Right cardiac atrium (tissue), 5 donors: ENCODE measurements around the gene NIPSNAP3A. TPM values are rescaled to one million over a fixed set of nuclear protein-coding genes. Genes with fewer than 3 reads are reported as not detected.

Experiments used
- ATAC-seq, 2 donors: fragments of 200-7000 bp; cut with Tn5 transposase; one replicate each; pipeline versions ENCODE4 v1.8.0 to v1.9.1; 2020; ENCODE audit warnings: moderate library complexity in 2 of 2, mild to moderate bottlenecking in 1 of 2
- DNase-seq, 3 donors: peaks; one replicate each; pipeline ENCODE4 v3.0.0-alpha.2; 2020
- H3K27ac ChIP-seq: one replicate; pipeline ENCODE4 v1.5.1; 2013; ENCODE audit warnings: mild to moderate bottlenecking, low read length, control low read depth, moderate library complexity
- H3K27me3 ChIP-seq: one replicate; pipeline ENCODE4 v1.6.1; 2013; ENCODE audit not compliant: control insufficient read depth, insufficient read depth
- H3K4me1 ChIP-seq: one replicate; pipeline ENCODE4 v1.6.1; 2013; ENCODE audit warnings: low read length; ENCODE audit not compliant: control insufficient read depth, insufficient read depth
- H3K4me3 ChIP-seq: one replicate; pipeline ENCODE4 v1.5.1; 2013; ENCODE audit warnings: low read length, control low read depth
- H3K9me3 ChIP-seq: one replicate; pipeline ENCODE4 v1.6.1; 2013; ENCODE audit warnings: low read length; ENCODE audit not compliant: control insufficient read depth
- WGBS: extraction: QIAGEN DNeasy Blood & Tissue Kit; methylation state at CpG from one replicate; pipeline ENCODE4 v1.1.7; 2013; 5-methylcytosine and 5-hydroxymethylcytosine counted together
- intact Hi-C, 4 donors: fragments of 100-400 bp; cut with DNase I; formaldehyde crosslinking; loops; one replicate each; pipeline versions ENCODE4 v1.11.0 to v1.14.0; 2022 to 2023
- polyA plus RNA-seq: library from polyadenylated mRNA; stranded (reverse); fragments of 200-250 nt; gene quantifications from one replicate; pipeline ENCODE4 v1.2.3, GENCODE V29; 2013
- total RNA-seq, 4 donors: library from RNA; stranded (reverse); fragmentation: NEBNext Ultra II Directional; extraction: Animal tissue kit (Norgen Biotek cat#: 25700); gene quantifications; one replicate each; pipeline ENCODE4 v1.2.1, GENCODE V29; 2021
- donor health status: healthy with polysubstance abuse.
- donor health status: DM: no; HTN: yes; CAD: no.
- donor health status: DM: no; HTN: no; CAD: no.
- donor health status: DM: no; HTN: yes; CAD: no; lungs with severe emphysema.
- donor health status: DM: yes; HTN: yes; CAD: no.

The NIPSNAP3A gene
- total and polyA plus RNA-seq, 5 donors = 14.3 to 25.5 (median 20.2) TPM

DNA sequence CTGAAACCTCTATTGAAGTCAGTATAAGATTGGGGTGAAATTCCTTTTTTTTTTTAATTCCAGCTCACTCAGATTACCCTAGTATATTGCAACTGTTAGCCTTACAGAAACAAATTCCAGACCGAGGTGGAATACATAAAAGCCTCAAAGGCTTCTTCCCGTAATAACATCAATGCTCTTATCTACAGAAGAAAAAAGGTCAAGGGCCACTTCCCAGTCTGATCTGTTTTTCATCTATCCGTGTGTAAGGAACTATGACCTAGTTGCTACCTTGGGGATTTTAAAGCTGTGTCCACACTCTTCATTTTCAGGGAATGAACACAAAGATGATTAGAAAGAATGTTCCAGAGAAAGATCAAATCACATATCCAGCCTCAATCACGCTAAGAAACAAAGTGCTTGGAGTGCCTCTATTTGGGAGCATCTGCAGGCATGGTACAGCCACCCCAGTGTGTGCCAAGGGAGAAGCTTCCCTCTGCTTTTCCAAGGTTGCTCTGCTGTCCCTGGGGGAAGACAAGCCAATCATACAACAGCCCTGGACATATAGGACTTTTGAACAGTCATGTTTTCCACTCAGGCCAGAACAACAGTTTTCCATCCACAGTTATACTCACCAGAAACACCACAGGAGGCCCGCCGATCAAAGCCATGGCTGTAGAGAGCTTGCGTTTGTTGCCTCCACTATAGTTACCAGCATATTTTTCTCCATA is 40.0 kb downstream of the NIPSNAP3A start:
- Histone ChIP-seq H3K27me3 (no peaks in the 10 kb centered on the region), H3K4me3 (no peak overlapping the region), H3K9me3 (no peaks in the 10 kb centered on the region), H3K4me1 (no peaks in the 10 kb centered on the region), H3K27ac (no peak overlapping the region)
- WGBS = 66% methylated on average over 7 of the region's 7 CpGs
- intact Hi-C loops = no loop called here
- ATAC-seq = no peak
- DNase-seq = no peak

DNA sequence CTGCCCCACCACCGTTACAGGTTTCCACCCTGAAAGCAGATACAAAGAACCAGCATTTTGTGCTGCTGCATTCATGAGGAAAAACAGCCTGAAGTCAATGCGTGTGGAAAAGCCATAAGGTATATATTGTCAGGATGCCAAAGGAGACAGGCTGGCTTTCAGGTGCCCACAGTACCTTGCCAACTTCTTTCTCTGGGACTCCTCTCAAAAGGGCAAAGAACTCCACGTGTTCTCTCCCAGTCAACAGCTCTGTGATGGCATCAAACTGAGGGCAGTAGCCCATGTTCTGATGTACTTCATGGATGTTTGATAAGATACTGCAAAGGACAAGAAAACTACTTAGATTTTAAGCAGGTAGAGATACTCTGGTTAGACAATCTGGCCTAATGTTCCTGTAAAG is 40.8 kb downstream of the NIPSNAP3A start:
- intact Hi-C loops = no loop called here
- no peak for DNase-seq
- H3K4me3 ChIP-seq = no peak overlapping the region
- H3K4me1 ChIP-seq = no peaks in the 10 kb centered on the region
- no peak overlapping the region for H3K27ac ChIP-seq
- no peaks in the 10 kb centered on the region for H3K9me3 ChIP-seq
- 87% methylated on average over 3 of the region's 3 CpGs for WGBS
- ATAC-seq = no peak
- no peaks in the 10 kb centered on the region for H3K27me3 ChIP-seq

DNA sequence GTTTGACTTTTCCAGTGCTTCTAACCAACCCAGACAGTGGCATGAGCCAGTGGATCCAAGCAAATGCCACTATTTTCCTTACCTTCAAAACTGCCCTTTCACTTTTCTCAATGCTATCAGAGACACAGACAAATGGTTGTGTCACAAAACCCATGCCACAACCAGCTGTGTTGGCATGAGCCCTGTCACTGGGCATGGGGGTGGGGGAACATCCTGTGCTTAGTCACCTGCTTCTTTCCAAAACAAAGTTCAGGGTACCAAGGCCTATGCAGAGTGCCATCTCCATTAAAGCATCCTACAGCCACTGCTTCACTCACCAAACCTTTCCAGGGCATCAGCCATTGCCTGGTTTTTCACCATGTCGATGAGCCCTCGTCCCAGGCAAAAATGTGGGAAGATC is 46.6 kb downstream of the NIPSNAP3A start:
- Histone ChIP-seq H3K27ac (no peak overlapping the region), H3K9me3 (no peaks in the 10 kb centered on the region), H3K4me1 (peaks cover 7% of the 10 kb centered on the region), H3K4me3 (no peak overlapping the region), H3K27me3 (no peaks in the 10 kb centered on the region)
- over 99% methylated on average over 2 of the region's 2 CpGs for WGBS
- ATAC-seq (no peak), DNase-seq (no peak)
- intact Hi-C loops = no loop called here

DNA sequence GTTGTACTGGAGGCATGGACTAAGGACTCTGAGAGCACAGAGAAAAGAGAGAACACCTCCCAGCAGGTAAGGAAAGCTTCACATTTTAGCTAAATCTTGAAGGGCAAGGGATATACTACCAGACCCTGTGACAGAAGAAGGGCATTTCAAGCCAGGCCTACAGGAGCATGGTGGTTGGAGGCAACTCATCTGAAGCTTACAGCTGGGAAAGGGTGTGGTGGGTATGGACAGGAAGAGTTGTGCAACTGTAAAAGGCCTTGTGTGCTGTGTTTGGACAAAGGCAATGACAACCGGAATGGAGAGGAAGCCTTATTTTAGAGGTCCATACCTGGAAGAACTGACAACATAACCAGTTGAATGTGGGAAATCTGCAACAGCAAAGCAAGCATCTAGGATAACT is 47.6 kb downstream of the NIPSNAP3A start:
- intact Hi-C loops = no loop called here
- no peak for DNase-seq
- peaks cover 7% of the 10 kb centered on the region for H3K4me1 ChIP-seq
- no peaks in the 10 kb centered on the region for H3K9me3 ChIP-seq
- ATAC-seq = peak in 1 of 2 donors; percentile 54
- H3K27me3 ChIP-seq = no peaks in the 10 kb centered on the region
- H3K4me3 ChIP-seq = no peak overlapping the region
- H3K27ac ChIP-seq = no peak overlapping the region
- WGBS = 60% methylated on average over 1 of the region's 1 CpG

DNA sequence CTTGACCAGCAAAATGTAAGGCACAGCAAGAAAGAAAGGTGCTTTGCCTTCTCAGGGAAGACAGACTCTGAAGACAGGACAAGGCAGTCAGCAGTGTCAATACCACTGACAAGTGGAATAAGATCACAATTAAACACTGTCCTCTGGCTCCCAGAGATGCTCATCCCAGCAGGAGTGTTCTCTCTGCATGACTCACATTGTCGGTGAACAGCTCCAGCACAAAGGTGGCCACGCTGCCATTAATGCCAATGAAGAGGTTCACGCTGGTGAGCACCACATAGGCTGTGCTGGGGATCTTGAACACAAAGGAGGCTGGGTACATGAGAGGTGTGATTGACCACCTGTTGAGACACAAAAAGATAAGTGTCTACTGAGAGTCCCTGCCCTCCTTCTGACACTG is 48.4 kb downstream of the NIPSNAP3A start:
- WGBS = 96% methylated on average over 3 of the region's 3 CpGs
- Histone ChIP-seq H3K4me1 (peaks cover 7% of the 10 kb centered on the region), H3K9me3 (no peaks in the 10 kb centered on the region), H3K27ac (no peak overlapping the region), H3K27me3 (no peaks in the 10 kb centered on the region), H3K4me3 (no peak overlapping the region)
- DNase-seq = no peak
- intact Hi-C loops = no loop called here
- ATAC-seq = no peak

DNA sequence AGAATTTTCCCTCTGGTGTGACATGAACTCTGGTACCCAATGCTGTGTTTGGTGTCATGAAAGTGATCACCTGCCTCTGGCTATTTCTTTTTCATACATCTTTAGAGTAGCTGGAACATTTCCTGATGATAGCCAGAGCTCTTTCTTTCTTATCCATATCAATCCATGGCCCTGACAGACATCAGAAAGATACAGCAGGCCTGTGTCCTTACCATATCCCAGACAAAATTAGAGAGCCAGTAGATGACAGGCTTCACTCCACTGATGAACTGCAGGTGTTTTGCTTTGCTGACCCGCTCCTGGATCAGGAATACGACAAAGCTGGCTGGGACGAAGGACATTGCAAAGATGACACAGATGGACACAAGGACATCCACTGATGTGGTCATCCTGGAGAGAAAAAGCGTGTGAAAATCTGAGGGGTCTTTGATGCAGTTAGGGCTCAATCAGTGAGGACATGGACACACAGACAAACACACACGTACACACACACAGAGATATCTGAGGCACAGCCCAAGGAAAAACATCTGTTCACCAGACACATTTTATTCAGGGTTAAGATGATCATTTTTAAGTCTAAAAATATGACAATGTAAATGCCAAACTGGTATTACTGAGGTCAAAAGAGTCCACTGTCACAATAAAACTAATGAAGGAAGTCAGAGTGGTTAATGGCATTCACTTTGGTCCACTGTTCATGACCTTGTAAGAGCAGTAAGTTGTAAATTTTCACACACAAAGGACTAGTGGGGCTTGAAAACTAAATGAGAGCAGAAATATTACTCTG is 50.9 kb downstream of the NIPSNAP3A start:
- H3K4me1 ChIP-seq = peaks cover 7% of the 10 kb centered on the region
- H3K4me3 ChIP-seq = no peak overlapping the region
- intact Hi-C loops = no loop called here
- DNase-seq = no peak
- ATAC-seq = no peak
- no peak overlapping the region for H3K27ac ChIP-seq
- no peaks in the 10 kb centered on the region for H3K27me3 ChIP-seq
- 76% methylated on average over 5 of the region's 5 CpGs for WGBS
- no peaks in the 10 kb centered on the region for H3K9me3 ChIP-seq

DNA sequence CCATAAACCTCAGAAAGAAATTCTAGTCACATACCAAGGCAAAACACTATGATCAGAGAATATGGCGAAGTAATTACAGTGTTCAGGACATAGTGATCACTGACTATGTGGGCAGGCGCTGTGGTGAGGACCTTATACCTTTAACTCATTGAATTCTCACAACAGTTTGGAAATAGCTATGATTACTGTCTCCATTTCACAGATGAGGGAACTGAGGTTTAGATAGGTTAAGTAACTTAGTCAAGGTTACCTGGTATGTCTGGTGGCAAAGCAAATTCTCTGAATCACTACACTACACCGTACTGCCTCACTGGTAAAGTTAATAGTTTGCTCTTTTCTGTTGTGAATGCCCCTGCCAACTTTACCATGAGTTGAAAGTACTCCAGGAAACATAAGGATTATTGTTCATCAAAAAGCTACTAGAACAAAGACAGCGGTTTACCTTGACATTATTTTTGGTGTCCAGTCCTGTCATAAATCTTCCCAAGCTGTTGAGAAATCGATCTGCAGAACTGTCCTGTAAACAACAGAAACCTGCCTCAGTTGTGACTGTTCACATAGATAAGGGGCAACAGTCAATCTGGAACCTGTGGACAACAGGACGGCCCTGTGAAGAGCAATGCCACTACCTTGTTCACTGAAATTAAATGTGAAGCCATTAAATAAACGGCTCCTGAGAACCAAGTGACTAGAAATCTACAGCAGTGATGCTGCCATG is 52.7 kb downstream of the NIPSNAP3A start:
- H3K27me3 ChIP-seq = no peaks in the 10 kb centered on the region
- DNase-seq (no peak), ATAC-seq (no peak)
- no peak overlapping the region for H3K27ac ChIP-seq
- 92% methylated on average over 7 of the region's 7 CpGs for WGBS
- no peak overlapping the region for H3K4me3 ChIP-seq
- intact Hi-C loops = no loop called here
- peaks cover 1% of the 10 kb centered on the region for H3K4me1 ChIP-seq
- no peaks in the 10 kb centered on the region for H3K9me3 ChIP-seq

DNA sequence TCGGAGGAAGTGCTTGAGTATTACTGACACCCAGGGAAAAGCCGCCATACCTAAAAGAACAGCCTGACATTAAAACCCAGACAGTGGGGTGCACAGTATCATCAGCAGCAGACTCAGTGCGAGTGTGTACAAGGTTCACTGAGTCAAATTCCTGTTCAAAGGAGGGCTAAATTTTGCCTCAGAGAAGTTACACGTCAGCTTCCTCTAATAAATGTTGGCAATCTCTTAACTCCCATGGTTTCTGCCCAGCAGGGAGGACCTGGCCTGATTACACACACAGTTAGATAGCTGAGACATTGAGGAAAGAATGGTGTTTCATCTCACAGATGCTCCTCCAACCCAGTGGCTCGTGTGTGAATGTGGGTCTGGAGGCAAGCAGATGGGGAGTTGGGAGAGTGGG is 54.6 kb downstream of the NIPSNAP3A start:
- intact Hi-C loops = no loop called here
- no peak for ATAC-seq
- WGBS = 89% methylated on average over 5 of the region's 5 CpGs

DNA sequence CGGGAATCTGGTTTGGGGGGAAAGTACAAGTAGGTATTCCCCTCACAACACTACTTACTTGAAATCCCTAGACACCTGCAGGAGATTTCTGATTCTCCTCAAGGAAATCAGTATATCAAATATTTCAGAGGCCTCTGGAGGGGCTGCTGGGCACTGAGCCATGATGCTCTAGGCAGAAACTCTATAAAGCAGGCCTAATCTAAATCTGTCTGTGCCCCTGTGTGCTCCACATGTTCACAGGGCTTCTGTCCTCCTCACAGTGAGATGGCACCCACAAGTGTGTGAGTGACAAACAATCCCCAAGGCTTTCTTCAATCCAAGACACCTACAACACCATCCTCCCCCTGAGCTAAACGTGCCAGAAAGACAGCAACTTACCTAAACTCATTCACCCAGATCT is 55.4 kb downstream of the NIPSNAP3A start:
- no peaks in the 10 kb centered on the region for H3K9me3 ChIP-seq
- WGBS = 77% methylated on average over 2 of the region's 2 CpGs
- H3K27me3 ChIP-seq = no peaks in the 10 kb centered on the region
- H3K27ac ChIP-seq = no peak overlapping the region
- H3K4me3 ChIP-seq = no peak overlapping the region
- DNase-seq = no peak
- intact Hi-C loops = no loop called here
- no peaks in the 10 kb centered on the region for H3K4me1 ChIP-seq
- ATAC-seq = no peak

More for the DNA sequence above, 54.6 kb downstream of the NIPSNAP3A start:
- Histone ChIP-seq H3K4me3 (no peak overlapping the region), H3K27ac (no peak overlapping the region), H3K27me3 (no peaks in the 10 kb centered on the region), H3K4me1 (no peaks in the 10 kb centered on the region), H3K9me3 (no peaks in the 10 kb centered on the region)
- DNase-seq = no peak

DNA sequence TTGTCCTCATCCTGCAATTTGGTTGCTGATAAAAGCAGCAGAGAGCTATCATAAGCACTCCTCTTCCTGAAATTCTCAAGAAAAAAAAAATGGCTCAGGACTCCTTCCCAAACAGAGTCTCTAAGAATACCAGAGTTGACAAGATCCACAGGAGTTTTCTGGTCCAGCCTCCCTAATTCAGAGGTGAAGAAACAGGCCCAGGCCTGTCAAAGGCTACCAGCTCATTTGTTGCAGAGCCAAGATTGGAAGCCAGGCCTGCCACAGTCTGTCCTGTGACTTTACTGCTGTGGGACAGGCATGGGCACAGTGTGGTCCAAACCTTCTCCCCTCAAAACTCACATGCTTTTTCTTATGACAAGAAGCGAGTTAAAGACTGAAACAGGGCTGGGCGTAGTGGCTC is 58.0 kb downstream of the NIPSNAP3A start:
- ATAC-seq = no peak
- no peaks in the 10 kb centered on the region for H3K4me1 ChIP-seq
- no peak overlapping the region for H3K4me3 ChIP-seq
- H3K27ac ChIP-seq = no peak overlapping the region
- 96% methylated on average over 2 of the region's 2 CpGs for WGBS
- DNase-seq = no peak
- H3K27me3 ChIP-seq = no peaks in the 10 kb centered on the region
- intact Hi-C loops = no loop called here
- no peaks in the 10 kb centered on the region for H3K9me3 ChIP-seq

DNA sequence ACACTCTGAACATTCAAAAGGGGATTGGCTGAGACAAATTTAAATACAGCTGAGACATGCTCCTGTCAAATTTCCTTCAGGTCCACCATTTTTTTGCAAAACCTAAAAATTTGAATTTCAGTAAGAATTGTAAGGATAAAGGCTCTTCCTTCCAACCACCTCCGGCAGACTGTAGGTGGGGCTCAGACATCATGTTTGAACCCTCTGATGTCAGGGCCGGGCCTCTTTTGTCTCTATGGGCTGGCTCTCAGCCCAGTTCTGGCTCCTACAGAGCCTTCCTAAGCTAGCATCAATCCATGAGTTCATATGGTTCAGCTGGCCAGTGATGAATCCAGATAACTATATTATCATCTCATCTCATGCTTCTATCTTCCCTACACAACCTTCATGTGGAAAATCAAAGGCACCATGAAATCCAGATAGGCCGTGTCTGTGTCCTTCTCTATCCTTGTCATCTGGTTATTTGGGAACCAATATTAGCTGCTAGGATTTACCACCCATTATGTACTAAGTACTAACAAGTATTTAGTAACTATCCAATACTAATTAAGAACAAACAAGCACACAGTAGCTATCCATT is 60.6 kb downstream of the NIPSNAP3A start:
- Histone ChIP-seq H3K27ac (no peak overlapping the region), H3K27me3 (no peaks in the 10 kb centered on the region), H3K9me3 (no peaks in the 10 kb centered on the region), H3K4me1 (no peaks in the 10 kb centered on the region), H3K4me3 (no peak overlapping the region)
- peak; percentile 41 to 50 for ATAC-seq
- intact Hi-C loops = no loop called here
- 55% methylated on average over 3 of the region's 3 CpGs for WGBS
- DNase-seq = peak in 1 of 3 donors; percentile 58
